IMR-90 (cell line): ENCODE data around the gene INAFM1. TPM values are rescaled to one million over a fixed set of nuclear protein-coding genes. Genes with fewer than 3 reads are reported as not detected.
A peak's percentile ranks its signal among the peaks of the same experiment; 100 is the strongest.

Experiments used
- ATAC-seq: fragments of 200-7000 bp; cut with Tn5 transposase; 2 replicates; pipeline ENCODE4 v1.9.1; 2020; ENCODE audit warnings: low read depth, mild to moderate bottlenecking, moderate library complexity
- BruUV-seq: library from RNA; stranded (reverse); fragments of 400-500 nt; replicated peaks from 2 replicates; lab custom pipeline; 2021; lab: Mats Ljungman, UMichigan
- CTCF ChIA-PET: fragments of 300-600 bp; formaldehyde crosslinking; extraction: SDS; loops from one replicate; lab custom pipeline; 2021; ENCODE audit warnings: antibody characterized with exemption; lab: Yijun Ruan, JAX
- POLR2A ChIA-PET: fragments of 300-600 bp; sonication (Branson Sonifier 250); formaldehyde crosslinking; loops from one replicate; lab custom pipeline; 2022; ENCODE audit warnings: antibody characterized with exemption; ENCODE audit not compliant: unreplicated experiment; lab: Charles Lee
- DNase-seq: peaks from one replicate; pipeline ENCODE4 v3.0.0; 2013
- H2AFZ ChIP-seq: replicated peaks from 2 replicates; pipeline ENCODE3; 2013; ENCODE audit warnings: low read length, mild to moderate bottlenecking; ENCODE audit not compliant: poor library complexity
- H2AK5ac ChIP-seq: 2 replicates; pipeline ENCODE4 v1.6.1; 2013; ENCODE audit warnings: low read depth, low read length, inconsistent platforms
- H2AK9ac ChIP-seq: replicated peaks from 2 replicates; pipeline ENCODE3; 2013; ENCODE audit warnings: mild to moderate bottlenecking, low read depth, low read length, moderate library complexity; ENCODE audit not compliant: poor library complexity
- H2BK120ac ChIP-seq: 2 replicates; pipeline ENCODE4 v1.6.1; 2013; ENCODE audit warnings: low read depth, low read length, inconsistent platforms
- H2BK15ac ChIP-seq: 3 replicates; pipeline ENCODE4 v1.6.1; 2013; ENCODE audit warnings: low read depth, low read length, inconsistent platforms
- H2BK20ac ChIP-seq: 2 replicates; pipeline ENCODE4 v1.6.1; 2013; ENCODE audit warnings: low read depth, mild to moderate bottlenecking, inconsistent platforms, low read length, moderate library complexity
- H2BK5ac ChIP-seq: 2 replicates; pipeline ENCODE4 v1.6.1; 2013; ENCODE audit warnings: mild to moderate bottlenecking, low read depth, low read length, inconsistent platforms; ENCODE audit not compliant: poor library complexity, severe bottlenecking
- H3K14ac ChIP-seq: replicated peaks from 2 replicates; pipeline ENCODE4 v1.6.1; 2013; ENCODE audit warnings: low read depth, low read length, inconsistent platforms
- H3K18ac ChIP-seq: 2 replicates; pipeline ENCODE4 v1.6.1; 2013; ENCODE audit warnings: low read depth, low read length, control low read depth
- H3K23ac ChIP-seq: 2 replicates; pipeline ENCODE4 v1.6.1; 2013; ENCODE audit warnings: low read depth, low read length, inconsistent platforms
- H3K27ac ChIP-seq: 2 replicates; pipeline ENCODE4 v1.5.1; 2013; ENCODE audit warnings: mild to moderate bottlenecking, control low read depth, low read length; ENCODE audit not compliant: insufficient read depth
- H3K27me3 ChIP-seq: 2 replicates; pipeline ENCODE4 v1.6.1; 2013; ENCODE audit warnings: low read length; ENCODE audit not compliant: control insufficient read depth, insufficient read depth
- H3K36me3 ChIP-seq: 2 replicates; pipeline ENCODE4 v1.6.1; 2013; ENCODE audit warnings: low read length, mixed read lengths; ENCODE audit not compliant: control insufficient read depth, insufficient read depth
- H3K4ac ChIP-seq: 2 replicates; pipeline ENCODE4 v1.6.1; 2013; ENCODE audit warnings: low read depth, low read length, inconsistent platforms
- H3K4me1 ChIP-seq: 2 replicates; pipeline ENCODE4 v1.6.1; 2013; ENCODE audit warnings: low read length, mixed read lengths; ENCODE audit not compliant: control insufficient read depth, insufficient read depth
- H3K4me2 ChIP-seq: 2 replicates; pipeline ENCODE4 v1.6.1; 2013; ENCODE audit warnings: low read depth, mild to moderate bottlenecking, control low read depth, low read length, moderate library complexity
- H3K4me3 ChIP-seq: 2 replicates; pipeline ENCODE4 v1.5.1; 2013; ENCODE audit warnings: low read depth, mild to moderate bottlenecking, control low read depth, low read length, moderate library complexity; ENCODE audit not compliant: insufficient read depth
- H3K56ac ChIP-seq: 2 replicates; pipeline ENCODE4 v1.6.1; 2013; ENCODE audit warnings: low read length, inconsistent platforms; ENCODE audit not compliant: insufficient read depth; ENCODE audit errors: extremely low read depth
- H3K79me1 ChIP-seq, 2 experiments: 2 replicates each; pipeline ENCODE4 v1.6.1; 2013; ENCODE audit warnings: low read length in 2 of 2, inconsistent platforms in 1 of 2, low read depth in 1 of 2
- H3K9ac ChIP-seq: 2 replicates; pipeline ENCODE4 v1.6.1; 2013; ENCODE audit warnings: low read depth, low read length, control low read depth
- H3K9me1 ChIP-seq: 2 replicates; pipeline ENCODE4 v1.6.1; 2013; ENCODE audit warnings: low read length, inconsistent platforms; ENCODE audit not compliant: insufficient read depth
- H3K9me3 ChIP-seq: 2 replicates; pipeline ENCODE4 v1.6.1; 2013; ENCODE audit warnings: low read length; ENCODE audit not compliant: control insufficient read depth, insufficient read depth
- H4K20me1 ChIP-seq: 2 replicates; pipeline ENCODE4 v1.6.1; 2013; ENCODE audit warnings: low read length, inconsistent platforms; ENCODE audit not compliant: insufficient read depth
- H4K5ac ChIP-seq: 2 replicates; pipeline ENCODE4 v1.6.1; 2013; ENCODE audit warnings: mild to moderate bottlenecking, low read depth, low read length, control low read depth
- H4K8ac ChIP-seq, 2 experiments: 2 replicates each; pipeline ENCODE4 v1.6.1; 2013; ENCODE audit warnings: low read depth in 2 of 2, low read length in 2 of 2, control low read depth in 1 of 2, inconsistent platforms in 1 of 2
- H4K91ac ChIP-seq: 2 replicates; pipeline ENCODE4 v1.6.1; 2013; ENCODE audit warnings: low read depth, low read length, inconsistent platforms; ENCODE audit not compliant: insufficient read depth
- CEBPB ChIP-seq: IDR thresholded peaks from 2 replicates; pipeline ENCODE4 v1.6.1; 2012; ENCODE audit warnings: low read depth, low read length, improper control_type of control experiment
- CHD1 ChIP-seq: IDR thresholded peaks from 2 replicates; pipeline ENCODE4 v1.6.1; 2012; ENCODE audit warnings: low read depth, low read length, improper control_type of control experiment
- CTCF ChIP-seq: conservative IDR thresholded peaks from 2 replicates; pipeline ENCODE4 v1.5.1; 2012; ENCODE audit warnings: mild to moderate bottlenecking, low read depth, low read length, improper control_type of control experiment
- FOS ChIP-seq: fragments of 150-350 bp; IDR thresholded peaks from 2 replicates; pipeline ENCODE4 v1.6.1; 2016; ENCODE audit warnings: low read depth, low read length
- MAFK ChIP-seq: IDR thresholded peaks from 2 replicates; pipeline ENCODE4 v1.6.1; 2012; ENCODE audit warnings: low read depth, low read length, improper control_type of control experiment
- MXI1 ChIP-seq: IDR thresholded peaks from 2 replicates; pipeline ENCODE4 v1.6.1; 2012; ENCODE audit warnings: low read depth, mild to moderate bottlenecking, low read length, moderate library complexity, borderline replicate concordance
- POLR2A ChIP-seq: IDR thresholded peaks from 2 replicates; pipeline ENCODE4 v1.6.1; 2012; ENCODE audit warnings: mild to moderate bottlenecking, low read depth, low read length
- RCOR1 ChIP-seq: IDR thresholded peaks from 2 replicates; pipeline ENCODE4 v1.6.1; 2012; ENCODE audit warnings: mild to moderate bottlenecking, low read length, improper control_type of control experiment; ENCODE audit not compliant: insufficient replicate concordance
- RFX5 ChIP-seq: IDR thresholded peaks from 2 replicates; pipeline ENCODE4 v1.8.0; 2012; ENCODE audit warnings: low read depth, mild to moderate bottlenecking, low read length, moderate library complexity
- SMC3 ChIP-seq: fragments of 150-350 bp; IDR thresholded peaks from 2 replicates; pipeline ENCODE4 v1.6.1; 2016; ENCODE audit warnings: low read depth, mild to moderate bottlenecking, antibody characterized with exemption, low read length, moderate library complexity
- USF2 ChIP-seq: fragments of 150-350 bp; IDR thresholded peaks from 2 replicates; pipeline ENCODE4 v1.6.1; 2017; ENCODE audit warnings: mild to moderate bottlenecking, antibody characterized with exemption, low read length, low read depth
- WGBS, 2 experiments: methylation state at CpG; one replicate each; pipeline versions ENCODE4 v1.1.5 to v1.1.7; 2013; ENCODE audit warnings: missing lambda C conversion rate in 2 of 2; ENCODE audit not compliant: insufficient read length in 1 of 2; ENCODE audit errors: extremely low coverage in 2 of 2; 5-methylcytosine and 5-hydroxymethylcytosine counted together
- dilution Hi-C: fragments of 300-500 bp; cut with HindIII; formaldehyde crosslinking; loops from one replicate; pipeline ENCODE4 v1.14.3; 2018; ENCODE audit warnings: low sequenced_read_pairs; ENCODE audit not compliant: unreplicated experiment
- in situ Hi-C: fragments of 300-500 bp; cut with MboI; formaldehyde crosslinking; loops from 3 replicates; pipeline ENCODE4 v1.14.3; 2019; ENCODE audit warnings: low sequenced_read_pairs, inconsistent platforms, mixed read lengths
- intact Hi-C: fragments of 100-400 bp; cut with micrococcal nuclease; formaldehyde crosslinking; loops from 2 replicates; pipeline ENCODE4 v1.10.0; 2022
- polyA plus RNA-seq, 3 experiments: library from polyadenylated mRNA; depleted of rRNA; stranded (reverse); fragments of >200 nt; gene quantifications; 2 replicates each; pipeline ENCODE4 v1.2.3, GENCODE V29; 2012; ENCODE audit warnings: low replicate concordance in 1 of 3
- total RNA-seq: library from RNA; depleted of rRNA; stranded (reverse); fragments of >200 nt; gene quantifications from 2 replicates; pipeline ENCODE4 v1.2.3, GENCODE V29; 2012

INAFM1 gene
- total and polyA plus RNA-seq, 2 of the 4 experiments (the other 2 are of a cell fraction): 0.36 to 7.8 TPM

GRCh38 chr19:47272448-47273312 is 2.0 kb upstream of the INAFM1 start:
- intact Hi-C loops (loop anchor here (1.0 kb wide), 1 partner anchor 15 kb away; no protein-coding TSS in a partner anchor), in situ Hi-C loops (no loop called here), dilution Hi-C loops (no loop called here)
- Histone ChIP-seq H3K9me1 (peaks cover 13% of the 10 kb centered on the region), H3K14ac (peak overlapping the region; percentile 67), H2AK5ac (peak overlapping the region; percentile 94), H3K4me2 (peak overlapping the region; percentile 40), H3K27me3 (no peaks in the 10 kb centered on the region), H3K36me3 (peaks cover 29% of the 10 kb centered on the region), H2BK15ac (peak overlapping the region; percentile 70; the same call in 1 of the 3 replicates), H3K4me1 (peaks cover 14% of the 10 kb centered on the region), H2AFZ (peak overlapping the region; percentile 90), H4K5ac (peak overlapping the region; percentile 60), H4K20me1 (peaks cover 20% of the 10 kb centered on the region), H3K4ac (peak overlapping the region; percentile 90), H3K18ac (peak overlapping the region; percentile 14; the same call in 1 of the 2 replicates), H2BK20ac (0 out of 2 replicates have a peak overlapping the region, but pooled peaks have one; percentile 16), H3K56ac (peak overlapping the region; percentile 71; the same call in 1 of the 2 replicates), H3K23ac (peak overlapping the region; percentile 86), H3K9ac (peak overlapping the region; percentile 54), H2BK120ac (peak overlapping the region; percentile 51), H3K9me3 (no peaks in the 10 kb centered on the region), H4K8ac (peak overlapping the region; percentile 91 to 94), H3K4me3 (peak overlapping the region; percentile 58), H2AK9ac (peak overlapping the region; percentile 98), H2BK5ac (peak overlapping the region; percentile 44), H3K27ac (peak overlapping the region; percentile 81), H3K79me1 (peaks cover 3 to 38% of the 10 kb centered on the region in 2 experiments; a peak in 3 of 4 replicates), H4K91ac (peak overlapping the region; percentile 83)
- TF ChIP-seq RFX5 (no peak), CEBPB (no peak), MXI1 (no peak), USF2 (no peak), FOS (no peak), CTCF (no peak), RCOR1 (no peak), POLR2A (no peak), SMC3 (no peak), CHD1 (no peak), MAFK (no peak)
- ChIA-PET CTCF (no interaction called here), POLR2A (no interaction called here)
- WGBS, 2 experiments: 40% methylated on average over 19 of the region's 42 CpGs; no CpG with 5 or more reads in 1 of the 2 experiments
- DNase-seq (no peak), ATAC-seq (no peak; the same call in 1 of the 2 replicates)
- BruUV-seq: no TSS peak
